Ovary (tissue), 9 donors: ENCODE measurements around the gene PAPOLA. TPM values are rescaled to one million over a fixed set of nuclear protein-coding genes. Genes with fewer than 3 reads are reported as not detected.
A peak's percentile ranks its signal among the peaks of the same experiment; 100 is the strongest.

Experiments used
- DNase-seq, 5 donors: peaks; one replicate each; pipeline ENCODE4 v3.0.0-alpha.2; 2019 to 2020
- H3K27ac ChIP-seq, 2 donors: fragments of 200-600 bp; one replicate each; pipeline versions ENCODE4 v1.5.1 to v1.8.0; 2019 to 2022
- H3K27me3 ChIP-seq: fragments of 200-600 bp; one replicate; pipeline ENCODE4 v1.8.0; 2022
- H3K36me3 ChIP-seq: fragments of 200-600 bp; sonication (generic); one replicate; pipeline ENCODE4 v1.5.1; 2019
- H3K4me1 ChIP-seq: one replicate; pipeline ENCODE4 v1.8.1; 2013; ENCODE audit warnings: mild to moderate bottlenecking, moderate library complexity; ENCODE audit not compliant: insufficient read depth
- H3K4me3 ChIP-seq: fragments of 200-600 bp; sonication (generic); one replicate; pipeline ENCODE4 v1.5.1; 2017
- H3K9me3 ChIP-seq, 2 donors: fragments of 200-600 bp in 1 of 2; sonication (generic) in 1 of 2; one replicate each; pipeline versions ENCODE4 v1.5.1 to v1.8.1; 2013 to 2019; ENCODE audit warnings: mild to moderate bottlenecking in 1 of 2, moderate library complexity in 1 of 2
- EP300 ChIP-seq: sonication (generic); formaldehyde crosslinking; IDR thresholded peaks from one replicate; pipeline ENCODE4 v1.6.1; 2017; ENCODE audit warnings: antibody characterized with exemption
- POLR2A ChIP-seq: fragments of 450-650 bp; IDR thresholded peaks from one replicate; pipeline ENCODE4 v1.6.1; 2017; ENCODE audit warnings: antibody characterized with exemption, mild to moderate bottlenecking, moderate library complexity
- WGBS, 3 donors: extraction: QIAGEN DNeasy Blood & Tissue Kit in 1 of 3; methylation state at CpG; one replicate each; pipeline versions ENCODE4 v1.1.5 to v1.1.7; 2013 to 2017; 5-methylcytosine and 5-hydroxymethylcytosine counted together
- intact Hi-C, 4 donors: fragments of 100-400 bp; cut with DNase I; formaldehyde crosslinking; loops; one replicate each; pipeline versions ENCODE4 v1.11.0 to v1.15.1; 2022 to 2023
- polyA plus RNA-seq, 2 donors: library from polyadenylated mRNA; stranded (reverse); fragments of 200-250 nt in 1 of 2; fragments of 350-450 nt in 1 of 2; fragmentation: Illumina TruSeq in 1 of 2; extraction: RNeasy Lipid Tissue Mini Kit (QIAGEN cat#74804) in 1 of 2; gene quantifications; one replicate each; pipeline ENCODE4 v1.2.3, GENCODE V29; 2013 to 2014
- total RNA-seq, 7 donors: library from RNA; depleted of rRNA in 2 of 7; stranded (reverse); fragments of >200 nt in 2 of 7; fragmentation: NEBNext Ultra II Directional in 3 of 7; extraction: Animal tissue kit (Norgen Biotek cat#: 25700) in 3 of 7; gene quantifications; one replicate each; pipeline versions ENCODE4 v1.1.0 to v1.2.4, GENCODE V29; 2016 to 2023
- TF ChIP-seq, protein P1 (sequence below), 3 donors: fragments of 450-650 bp in 2 of 3; fragments of 200-600 bp in 1 of 3; IDR thresholded peaks; one replicate each; pipeline versions ENCODE4 v1.5.1 to v1.8.0; 2016 to 2022; ENCODE audit warnings: antibody characterized with exemption in 3 of 3, mild to moderate bottlenecking in 1 of 3
- donor health status: DM: no; HTN: no; CAD: no; lungs with moderate emphysema.
- donor health status: DM: no; HTN: no; CAD: no.
- donor health status: Bipolar disorder and iron deficiency.
- donor health status: DM: yes; HTN: yes; CAD: no.
- donor health status: DM: no; HTN: no; CAD: no.
- donor health status: DM: yes; HTN: yes; CAD: no.

The PAPOLA gene
- total and polyA plus RNA-seq, 9 donors = 68.5 to 187 (median 149) TPM

DNA sequence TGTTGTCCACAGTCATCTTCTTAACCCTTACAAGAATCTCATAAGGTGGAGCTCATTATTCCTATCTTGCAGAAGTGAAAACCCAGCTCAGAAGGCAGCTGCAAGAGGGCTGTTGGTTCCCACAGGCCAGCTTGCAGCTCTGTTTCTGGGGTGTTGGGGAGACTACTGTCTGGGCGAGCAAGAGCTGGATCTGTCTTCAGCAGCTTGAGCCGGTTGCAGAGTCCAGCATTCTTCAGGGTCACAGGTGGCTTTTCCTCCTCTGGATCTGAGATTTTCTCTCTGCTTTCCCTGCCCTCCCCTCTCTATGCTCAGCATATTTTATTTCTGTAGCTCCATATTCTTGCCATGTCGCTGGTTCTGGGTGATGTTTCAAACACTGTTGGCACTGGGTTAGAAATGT is 87.4 kb downstream of the PAPOLA start:
- intact Hi-C loops = loop anchor here in 1 of 4 donors (10.0 kb wide), 1 partner anchor 155 kb away; no protein-coding TSS in a partner anchor
- WGBS, 3 donors = 49 to 69% (median 57%) methylated on average over 3 of the region's 3 CpGs
- H3K36me3 ChIP-seq = no peaks in the 10 kb centered on the region
- no peak overlapping the region for H3K4me3 ChIP-seq
- no peaks in the 10 kb centered on the region for H3K27me3 ChIP-seq
- no peaks in the 10 kb centered on the region for H3K4me1 ChIP-seq
- TF ChIP-seq POLR2A (no peak), EP300 (no peak)
- TF ChIP-seq, protein P1, sequence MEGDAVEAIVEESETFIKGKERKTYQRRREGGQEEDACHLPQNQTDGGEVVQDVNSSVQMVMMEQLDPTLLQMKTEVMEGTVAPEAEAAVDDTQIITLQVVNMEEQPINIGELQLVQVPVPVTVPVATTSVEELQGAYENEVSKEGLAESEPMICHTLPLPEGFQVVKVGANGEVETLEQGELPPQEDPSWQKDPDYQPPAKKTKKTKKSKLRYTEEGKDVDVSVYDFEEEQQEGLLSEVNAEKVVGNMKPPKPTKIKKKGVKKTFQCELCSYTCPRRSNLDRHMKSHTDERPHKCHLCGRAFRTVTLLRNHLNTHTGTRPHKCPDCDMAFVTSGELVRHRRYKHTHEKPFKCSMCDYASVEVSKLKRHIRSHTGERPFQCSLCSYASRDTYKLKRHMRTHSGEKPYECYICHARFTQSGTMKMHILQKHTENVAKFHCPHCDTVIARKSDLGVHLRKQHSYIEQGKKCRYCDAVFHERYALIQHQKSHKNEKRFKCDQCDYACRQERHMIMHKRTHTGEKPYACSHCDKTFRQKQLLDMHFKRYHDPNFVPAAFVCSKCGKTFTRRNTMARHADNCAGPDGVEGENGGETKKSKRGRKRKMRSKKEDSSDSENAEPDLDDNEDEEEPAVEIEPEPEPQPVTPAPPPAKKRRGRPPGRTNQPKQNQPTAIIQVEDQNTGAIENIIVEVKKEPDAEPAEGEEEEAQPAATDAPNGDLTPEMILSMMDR (IDR thresholded peaks at IDR 0.05) = no peak
- no peak for DNase-seq
- no peaks in the 10 kb centered on the region for H3K9me3 ChIP-seq
- H3K27ac ChIP-seq = no peak overlapping the region

DNA sequence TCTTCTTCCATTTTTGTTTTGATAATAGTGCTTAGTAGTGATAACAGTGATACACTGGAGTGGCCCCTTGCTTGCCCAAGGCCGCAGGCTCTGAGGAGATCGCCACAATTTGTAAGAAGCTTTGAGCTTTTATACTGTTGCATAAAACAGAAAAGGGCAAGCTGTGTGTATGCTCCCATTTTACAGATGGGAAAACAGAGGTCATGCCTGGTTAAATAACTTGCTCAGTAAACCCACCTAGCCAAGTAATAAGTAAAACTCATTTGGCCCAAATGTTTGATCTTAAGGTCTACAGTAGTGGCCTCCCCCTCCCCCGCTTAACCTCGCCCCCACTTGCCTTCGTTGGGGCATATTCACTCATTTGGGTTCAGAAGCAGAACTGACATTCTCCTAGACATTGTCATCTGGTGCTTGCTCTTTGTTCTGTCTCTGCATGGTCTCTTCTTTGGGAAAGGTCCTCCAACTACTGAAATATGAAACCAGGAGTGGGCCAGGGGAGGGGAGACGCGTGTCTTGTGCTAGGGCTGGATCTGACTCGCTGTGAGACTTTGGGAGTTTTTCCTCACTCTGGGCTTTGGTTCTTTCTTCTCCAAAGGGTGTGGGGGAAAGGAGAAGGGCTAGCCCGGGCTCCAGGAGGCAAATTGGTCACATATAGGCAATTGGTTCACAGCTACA is 88.1 kb downstream of the PAPOLA start:
- Histone ChIP-seq H3K27me3 (no peaks in the 10 kb centered on the region), H3K4me3 (no peak overlapping the region), H3K27ac (no peak overlapping the region), H3K9me3 (no peaks in the 10 kb centered on the region), H3K4me1 (no peaks in the 10 kb centered on the region), H3K36me3 (no peaks in the 10 kb centered on the region)
- intact Hi-C loops = no loop called here
- DNase-seq = no peak
- WGBS, 3 donors = 59 to 66% (median 63%) methylated on average over 9 of the region's 9 CpGs
- TF ChIP-seq POLR2A (no peak), EP300 (no peak)
- TF ChIP-seq, protein P1 (IDR thresholded peaks at IDR 0.05) = no peak

DNA sequence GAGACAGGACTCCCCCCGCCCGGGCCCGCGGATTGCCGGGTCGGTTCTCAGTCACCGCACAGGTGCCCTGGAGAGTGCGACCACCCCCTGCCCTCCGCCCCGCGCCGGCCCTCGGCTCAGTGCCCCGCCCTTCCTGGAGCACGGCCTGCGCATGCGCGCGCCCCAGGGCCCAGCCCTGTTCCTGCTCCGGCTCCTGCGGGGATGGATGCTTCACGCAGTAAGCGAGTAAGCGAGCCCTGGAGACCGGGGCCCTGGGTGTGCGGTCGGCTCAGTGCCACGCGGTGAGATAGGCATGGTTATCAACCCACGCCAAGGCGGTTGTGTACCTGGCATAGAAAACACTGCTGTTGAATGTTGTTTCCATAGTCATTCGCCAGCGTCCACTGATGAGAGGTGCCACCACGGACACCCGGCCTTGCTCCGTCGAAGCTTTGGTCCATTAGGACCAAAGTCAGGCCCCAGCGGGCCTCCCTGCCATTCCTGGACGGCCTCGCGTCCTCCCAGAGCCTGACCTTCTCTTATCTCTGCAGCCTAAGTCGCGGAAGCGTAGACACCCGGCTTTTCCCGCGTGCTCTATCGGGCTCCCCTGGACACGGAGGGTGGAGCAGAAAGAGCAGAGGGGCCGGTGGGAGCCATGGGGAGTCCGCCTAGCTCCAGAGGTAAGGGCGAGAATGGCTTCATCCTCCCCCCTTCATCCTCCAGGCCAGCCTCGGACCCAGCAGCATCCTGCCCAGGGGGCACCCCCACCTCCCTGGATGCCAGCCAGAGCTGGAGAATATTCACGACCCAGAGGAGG is 90.6 kb downstream of the PAPOLA start:
- WGBS, 3 donors = 2 to 5% (median 2%) methylated on average over 46 to 54 of the region's 54 CpGs
- Histone ChIP-seq H3K36me3 (no peaks in the 10 kb centered on the region), H3K4me3 (no peak overlapping the region), H3K4me1 (no peaks in the 10 kb centered on the region), H3K9me3 (no peaks in the 10 kb centered on the region), H3K27ac (no peak overlapping the region), H3K27me3 (no peaks in the 10 kb centered on the region)
- intact Hi-C loops = no loop called here
- peak in 1 of 5 donors; percentile 24 for DNase-seq
- TF ChIP-seq POLR2A = no peak
- no peak for TF ChIP-seq EP300
- TF ChIP-seq, protein P1 (IDR thresholded peaks at IDR 0.05) = no peak

DNA sequence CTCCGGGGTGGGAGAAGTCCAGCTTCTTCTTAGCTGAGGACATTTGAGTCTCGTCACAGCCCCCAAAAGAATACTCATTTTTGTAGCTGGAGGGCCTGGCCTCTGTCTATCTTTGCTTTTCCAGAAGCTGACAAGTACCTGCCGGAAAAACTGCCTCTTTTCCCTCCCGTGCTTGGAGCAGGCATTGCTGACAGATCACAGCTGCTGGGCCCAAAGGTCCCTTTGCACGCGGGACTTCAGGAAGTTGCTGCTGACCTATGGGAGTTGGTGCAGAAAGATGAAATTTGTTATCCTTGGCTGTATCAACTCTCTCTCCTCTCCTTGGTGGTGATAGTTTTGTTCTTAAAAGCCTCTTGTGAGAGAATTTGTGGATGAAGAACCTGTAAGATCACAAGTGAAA is 92.8 kb downstream of the PAPOLA start:
- no peak for DNase-seq
- intact Hi-C loops = no loop called here
- no peak overlapping the region for H3K27ac ChIP-seq
- TF ChIP-seq POLR2A (no peak), EP300 (no peak)
- TF ChIP-seq, protein P1 (IDR thresholded peaks at IDR 0.05) = no peak
- no peak overlapping the region for H3K4me3 ChIP-seq
- H3K9me3 ChIP-seq = no peaks in the 10 kb centered on the region
- H3K36me3 ChIP-seq = no peaks in the 10 kb centered on the region
- no peaks in the 10 kb centered on the region for H3K27me3 ChIP-seq
- WGBS, 3 donors = 46 to 52% (median 48%) methylated on average over 6 of the region's 6 CpGs
- H3K4me1 ChIP-seq = no peaks in the 10 kb centered on the region
